Activated CD4-positive, alpha-beta T cell treated with anti-CD3 and anti-CD28 coated beads, Interleukin-2, amount 10 ng/mL, durations not matched to agents 7 days and 5 days (primary cell): ENCODE measurements around the gene PAN3. TPM values are rescaled to one million over a fixed set of nuclear protein-coding genes. Genes with fewer than 3 reads are reported as not detected.

ENCODE experiments used
- CTCF ChIA-PET: fragments of 350-600 bp; sonication (Branson Sonifier 250); formaldehyde crosslinking; loops from one replicate; lab custom pipeline; 2021; ENCODE audit warnings: antibody characterized with exemption; lab: Charles Lee
- POLR2A ChIA-PET: fragments of 350-600 bp; sonication (Branson Sonifier 250); formaldehyde crosslinking; loops from one replicate; lab custom pipeline; 2021; ENCODE audit warnings: antibody characterized with exemption; lab: Charles Lee
- DNase-seq: peaks from one replicate; pipeline ENCODE4 v3.0.0-alpha.2; 2020
- H3K27ac Mint-ChIP-seq: one replicate; pipeline ENCODE4 v1.8.0; 2021; ENCODE audit warnings: mild to moderate bottlenecking, moderate library complexity, mixed read lengths
- H3K27me3 Mint-ChIP-seq: one replicate; pipeline ENCODE4 v1.8.0; 2021; ENCODE audit warnings: mixed read lengths
- H3K36me3 Mint-ChIP-seq: one replicate; pipeline ENCODE4 v1.8.0; 2021; ENCODE audit warnings: low read depth, mixed read lengths
- H3K4me1 Mint-ChIP-seq: one replicate; pipeline ENCODE4 v1.8.0; 2021; ENCODE audit warnings: mixed read lengths
- H3K4me3 Mint-ChIP-seq: one replicate; pipeline ENCODE4 v1.8.0; 2021; ENCODE audit warnings: mild to moderate bottlenecking, moderate library complexity, mixed read lengths
- H3K9me3 Mint-ChIP-seq: one replicate; pipeline ENCODE4 v1.8.0; 2021; ENCODE audit warnings: mixed read lengths
- total RNA-seq, 2 experiments: library from RNA; stranded (reverse); gene quantifications; one replicate each; pipeline ENCODE4 v1.2.3, GENCODE V29; 2021

PAN3 gene
- total RNA-seq, 2 experiments from 2014 or later, result 46.1 to 47.1 TPM

DNA sequence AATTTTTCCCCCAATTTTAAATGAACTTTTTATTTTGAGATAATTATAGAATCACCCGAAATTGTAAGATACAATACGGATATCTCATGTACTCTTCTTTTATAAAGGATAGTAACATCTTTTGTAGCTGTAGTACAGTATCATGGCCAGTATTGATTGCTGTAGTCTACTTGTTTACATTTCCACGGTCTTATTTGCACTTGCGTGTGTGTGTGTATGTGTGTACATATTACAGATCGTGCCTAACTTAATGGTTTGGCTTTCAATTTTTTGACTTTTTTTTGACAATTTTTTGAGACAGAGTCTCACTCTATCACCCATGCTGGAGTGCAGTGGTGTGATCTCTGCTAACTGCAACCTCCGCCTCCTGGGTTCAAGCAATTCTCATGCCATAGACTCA lies 6.7 kb downstream of the PAN3 start:
- H3K36me3 Mint-ChIP-seq, result peaks cover 14% of the 10 kb centered on the region
- ChIA-PET CTCF (interaction anchor here (0.6 kb wide), 2 partner anchors 510 to 692 kb away, joined by 3 read pairs; no protein-coding TSS in a partner anchor), POLR2A (no interaction called here)
- DNase-seq, result no peak
- H3K4me3 Mint-ChIP-seq, result no peak overlapping the region
- H3K27me3 Mint-ChIP-seq, result no peaks in the 10 kb centered on the region
- H3K4me1 Mint-ChIP-seq, result peaks cover 36% of the 10 kb centered on the region
- H3K27ac Mint-ChIP-seq, result no peak overlapping the region
- H3K9me3 Mint-ChIP-seq, result no peaks in the 10 kb centered on the region

DNA sequence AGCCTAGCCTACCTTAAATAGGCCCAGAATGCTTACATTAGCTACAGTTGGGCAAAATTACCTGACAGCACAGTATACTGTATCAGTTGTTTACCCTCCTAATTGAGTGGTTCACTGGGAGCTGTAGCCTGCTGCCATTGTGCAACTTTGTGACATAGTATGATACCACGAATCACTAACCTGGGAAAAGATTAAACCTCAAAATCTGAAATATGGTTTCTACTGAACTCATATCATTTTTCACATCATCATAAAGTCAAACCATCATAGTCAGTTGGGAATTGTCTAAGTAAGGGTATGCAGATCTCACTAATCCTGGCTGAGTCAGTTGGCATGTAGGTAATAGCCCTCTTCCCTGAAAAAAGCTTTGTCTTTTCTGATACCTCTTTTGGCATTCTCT lies 9.2 kb downstream of the PAN3 start:
- POLR2A ChIA-PET, result no interaction called here
- Mint-ChIP-seq H3K27ac (no peak overlapping the region), H3K4me3 (no peak overlapping the region), H3K36me3 (peaks cover 10% of the 10 kb centered on the region), H3K27me3 (no peaks in the 10 kb centered on the region), H3K9me3 (peaks cover 1% of the 10 kb centered on the region), H3K4me1 (peaks cover 19% of the 10 kb centered on the region)
- CTCF ChIA-PET, result interaction anchor here (0.8 to 1.4 kb wide), 2 partner anchors 11 to 12 kb away, joined by 4 read pairs; no protein-coding TSS in a partner anchor
- no peak for DNase-seq

DNA sequence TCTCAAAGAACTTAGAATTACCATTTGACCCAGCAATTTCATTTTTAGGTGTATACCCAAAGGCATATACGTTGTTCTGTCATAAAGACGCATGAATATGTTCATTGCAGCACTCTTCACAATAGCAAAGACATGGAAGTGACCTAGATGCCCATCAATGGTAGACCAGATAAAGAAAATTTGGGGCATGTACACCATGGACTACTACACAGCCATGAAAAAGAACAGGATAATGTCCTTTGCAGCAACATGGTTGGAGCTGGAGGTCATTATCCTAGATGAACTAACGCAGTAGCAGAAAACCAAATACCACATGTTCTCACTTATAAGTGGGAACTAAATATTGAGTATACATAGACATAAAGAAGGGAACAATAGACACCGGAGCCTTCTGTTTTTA lies 20.7 kb downstream of the PAN3 start:
- ChIA-PET CTCF (no interaction called here), POLR2A (no interaction called here)
- peaks cover 12% of the 10 kb centered on the region for H3K9me3 Mint-ChIP-seq
- no peak overlapping the region for H3K4me3 Mint-ChIP-seq
- peaks cover 36% of the 10 kb centered on the region for H3K36me3 Mint-ChIP-seq
- H3K27ac Mint-ChIP-seq, result no peak overlapping the region
- peaks cover 6% of the 10 kb centered on the region for H3K4me1 Mint-ChIP-seq
- no peaks in the 10 kb centered on the region for H3K27me3 Mint-ChIP-seq
- DNase-seq, result no peak

- H3K4me1 Mint-ChIP-seq, result peaks cover 9% of the 10 kb centered on the region
- no peaks in the 10 kb centered on the region for H3K27me3 Mint-ChIP-seq
- H3K9me3 Mint-ChIP-seq, result peaks cover 8% of the 10 kb centered on the region
- peaks cover 27% of the 10 kb centered on the region for H3K36me3 Mint-ChIP-seq
- H3K27ac Mint-ChIP-seq, result no peak overlapping the region
- POLR2A ChIA-PET, result no interaction called here
- CTCF ChIA-PET, result interaction anchor here (0.6 kb wide), 1 partner anchor 373 kb away, joined by 3 read pairs; no protein-coding TSS in a partner anchor
- no peak for DNase-seq
- H3K4me3 Mint-ChIP-seq, result no peak overlapping the region
Observed at GRCh38 chr13:28161370-28161769, 23.0 kb downstream of the PAN3 start.

DNA sequence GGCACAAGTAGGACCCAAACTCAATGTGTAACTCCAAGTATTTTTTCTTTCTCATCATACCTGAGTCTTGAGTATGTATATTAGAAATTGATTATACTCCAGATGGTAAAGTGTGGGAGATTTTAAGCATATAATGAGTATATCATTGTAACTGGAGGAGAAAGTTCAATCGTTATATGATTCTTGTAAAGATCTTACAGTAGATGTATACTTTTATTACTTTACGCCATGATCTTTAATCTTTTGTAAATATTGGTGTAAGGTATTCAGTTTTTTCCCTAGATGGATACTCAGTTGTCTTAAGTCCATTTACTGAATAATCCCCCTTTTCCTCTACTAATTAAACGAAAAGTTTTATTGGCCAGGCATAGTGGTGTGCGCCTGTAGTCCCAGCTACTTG lies 25.2 kb downstream of the PAN3 start:
- H3K4me3 Mint-ChIP-seq, result no peak overlapping the region
- no peaks in the 10 kb centered on the region for H3K27me3 Mint-ChIP-seq
- no peaks in the 10 kb centered on the region for H3K9me3 Mint-ChIP-seq
- DNase-seq, result no peak
- H3K36me3 Mint-ChIP-seq, result peaks cover 13% of the 10 kb centered on the region
- ChIA-PET POLR2A (no interaction called here), CTCF (no interaction called here)
- peaks cover 9% of the 10 kb centered on the region for H3K4me1 Mint-ChIP-seq
- no peak overlapping the region for H3K27ac Mint-ChIP-seq

DNA sequence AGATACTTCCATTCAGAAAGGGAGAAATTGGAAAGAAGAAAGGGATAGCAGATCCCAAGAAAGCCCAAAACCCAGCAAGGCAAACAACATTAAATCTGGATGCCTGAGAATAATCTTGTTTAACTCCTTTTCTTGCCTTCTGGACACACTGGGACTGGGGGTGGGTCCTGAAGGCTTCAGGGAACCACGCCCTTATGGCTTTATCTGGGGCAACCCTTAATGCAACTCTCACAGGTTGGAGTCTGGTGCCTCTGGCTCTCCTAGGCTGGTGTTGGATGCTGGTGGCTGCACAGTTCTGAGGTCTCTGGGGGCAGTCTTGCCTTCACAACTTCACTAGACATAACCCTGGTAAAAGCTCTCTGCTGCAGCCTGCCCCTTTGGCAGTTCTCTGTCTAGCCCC lies 27.9 kb downstream of the PAN3 start:
- Mint-ChIP-seq H3K9me3 (no peaks in the 10 kb centered on the region), H3K27ac (no peak overlapping the region), H3K36me3 (peaks cover 12% of the 10 kb centered on the region), H3K27me3 (no peaks in the 10 kb centered on the region), H3K4me1 (peaks cover 7% of the 10 kb centered on the region), H3K4me3 (no peak overlapping the region)
- CTCF ChIA-PET, result no interaction called here
- DNase-seq, result no peak
- POLR2A ChIA-PET, result no interaction called here

DNA sequence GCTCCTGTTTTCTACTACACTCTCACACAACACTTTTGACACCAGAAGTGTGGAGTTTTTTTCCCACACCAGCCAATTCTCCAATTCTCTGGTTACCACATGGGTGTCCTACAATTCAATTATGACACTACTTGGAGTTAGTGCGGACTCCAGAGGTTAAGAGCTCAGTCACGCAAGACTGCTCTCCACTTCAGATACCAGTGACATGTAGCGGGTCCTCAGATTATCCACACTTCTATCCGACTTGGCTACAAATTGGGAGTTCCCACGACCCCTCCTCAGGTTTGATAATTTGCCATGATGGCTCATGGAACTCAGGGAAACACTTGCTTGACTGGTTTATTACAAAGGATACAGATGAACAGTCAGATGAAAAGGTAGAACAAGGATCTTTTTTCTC lies 32.9 kb downstream of the PAN3 start:
- DNase-seq, result no peak
- no peaks in the 10 kb centered on the region for H3K27me3 Mint-ChIP-seq
- ChIA-PET CTCF (no interaction called here), POLR2A (no interaction called here)
- H3K36me3 Mint-ChIP-seq, result peaks cover 15% of the 10 kb centered on the region
- no peak overlapping the region for H3K4me3 Mint-ChIP-seq
- no peak overlapping the region for H3K27ac Mint-ChIP-seq
- H3K4me1 Mint-ChIP-seq, result peaks cover 11% of the 10 kb centered on the region
- H3K9me3 Mint-ChIP-seq, result no peaks in the 10 kb centered on the region

DNA sequence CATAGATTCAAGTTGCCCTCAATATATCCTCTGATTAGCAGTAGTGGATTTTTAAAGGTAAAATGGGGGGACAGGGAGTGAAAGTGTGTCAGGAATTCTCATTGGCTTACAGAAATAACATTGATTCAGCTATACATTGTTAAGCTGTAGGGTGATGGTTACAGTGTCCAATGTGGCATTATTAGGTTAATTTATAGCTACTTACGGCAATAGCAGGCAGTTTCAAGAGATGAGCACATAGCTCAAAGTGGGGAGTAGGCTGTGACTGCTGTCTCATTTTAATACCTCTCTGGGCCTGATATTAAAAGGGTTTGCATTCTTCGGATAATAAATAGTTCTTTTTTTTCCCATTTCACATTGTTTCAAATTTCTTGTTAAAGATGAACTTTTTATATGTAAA lies 34.6 kb downstream of the PAN3 start:
- H3K36me3 Mint-ChIP-seq, result peaks cover 23% of the 10 kb centered on the region
- H3K4me1 Mint-ChIP-seq, result peaks cover 11% of the 10 kb centered on the region
- H3K27me3 Mint-ChIP-seq, result no peaks in the 10 kb centered on the region
- H3K27ac Mint-ChIP-seq, result no peak overlapping the region
- no peaks in the 10 kb centered on the region for H3K9me3 Mint-ChIP-seq
- H3K4me3 Mint-ChIP-seq, result no peak overlapping the region
- CTCF ChIA-PET, result interaction anchor here (1.2 kb wide), 1 partner anchor 15 kb away, joined by 4 read pairs; no protein-coding TSS in a partner anchor
- no peak for DNase-seq
- POLR2A ChIA-PET, result no interaction called here

GRCh38 chr13:28173793-28174192 lies 35.4 kb downstream of the PAN3 start:
- DNase-seq, result no peak
- Mint-ChIP-seq H3K36me3 (peaks cover 28% of the 10 kb centered on the region), H3K27ac (no peak overlapping the region), H3K9me3 (no peaks in the 10 kb centered on the region), H3K4me3 (no peak overlapping the region), H3K27me3 (no peaks in the 10 kb centered on the region), H3K4me1 (peaks cover 11% of the 10 kb centered on the region)
- ChIA-PET CTCF (no interaction called here), POLR2A (no interaction called here)

DNA sequence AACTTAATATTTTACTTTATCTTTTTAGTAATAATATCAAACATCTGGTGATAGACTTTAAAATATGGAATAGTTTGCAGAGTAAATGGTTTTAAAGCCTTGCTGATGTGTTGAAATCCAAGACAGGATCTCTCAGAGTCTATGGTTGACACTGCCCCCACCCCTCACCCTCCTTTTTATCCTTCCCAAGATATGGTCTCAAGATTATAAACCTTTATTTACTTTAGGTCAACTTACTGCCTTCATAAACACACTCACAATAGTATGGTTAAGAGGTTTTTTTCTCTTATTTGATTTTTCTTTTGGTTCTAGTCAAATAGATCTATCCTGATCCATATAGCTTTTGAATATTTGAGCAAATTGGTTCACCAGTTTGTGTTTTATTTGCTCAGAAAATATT lies 39.0 kb downstream of the PAN3 start:
- H3K36me3 Mint-ChIP-seq, result peaks cover 35% of the 10 kb centered on the region
- no peak overlapping the region for H3K4me3 Mint-ChIP-seq
- H3K27ac Mint-ChIP-seq, result no peak overlapping the region
- ChIA-PET CTCF (no interaction called here), POLR2A (no interaction called here)
- no peaks in the 10 kb centered on the region for H3K9me3 Mint-ChIP-seq
- peaks cover 7% of the 10 kb centered on the region for H3K4me1 Mint-ChIP-seq
- H3K27me3 Mint-ChIP-seq, result no peaks in the 10 kb centered on the region
- no peak for DNase-seq

- Mint-ChIP-seq H3K27ac (no peak overlapping the region), H3K4me1 (peaks cover 6% of the 10 kb centered on the region), H3K27me3 (no peaks in the 10 kb centered on the region), H3K9me3 (no peaks in the 10 kb centered on the region), H3K36me3 (peaks cover 36% of the 10 kb centered on the region), H3K4me3 (no peak overlapping the region)
- DNase-seq, result no peak
- ChIA-PET CTCF (interaction anchor here (0.5 kb wide), 1 partner anchor 23 kb away, joined by 5 read pairs; no protein-coding TSS in a partner anchor), POLR2A (no interaction called here)
Observed at GRCh38 chr13:28177877-28178276, 39.5 kb downstream of the PAN3 start.

DNA sequence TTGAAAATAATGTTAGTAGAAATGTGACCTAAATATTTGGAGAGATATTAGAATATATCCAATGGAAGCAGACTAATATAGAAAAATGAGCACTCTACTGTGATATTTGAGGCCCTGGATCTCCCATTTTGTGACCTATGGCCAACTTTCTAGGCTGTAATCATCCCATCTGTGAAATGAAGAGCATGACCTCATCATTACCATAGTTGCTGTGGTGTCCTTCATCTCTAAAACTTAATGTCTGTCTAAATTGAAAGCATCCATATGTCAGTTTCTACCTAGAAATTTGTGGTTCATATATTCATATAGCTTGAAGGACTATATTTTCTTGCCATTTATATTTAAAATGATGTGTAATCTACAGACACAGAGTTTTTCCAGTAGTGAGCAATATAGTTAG lies 41.6 kb downstream of the PAN3 start:
- ChIA-PET CTCF (interaction anchor here (0.6 kb wide), 2 partner anchors 63 to 162 kb away, joined by 3 read pairs; no protein-coding TSS in a partner anchor), POLR2A (no interaction called here)
- Mint-ChIP-seq H3K4me1 (no peaks in the 10 kb centered on the region), H3K27ac (no peak overlapping the region), H3K27me3 (no peaks in the 10 kb centered on the region), H3K36me3 (peaks cover 38% of the 10 kb centered on the region), H3K4me3 (no peak overlapping the region), H3K9me3 (no peaks in the 10 kb centered on the region)
- no peak for DNase-seq

- peaks cover 35% of the 10 kb centered on the region for H3K36me3 Mint-ChIP-seq
- H3K27ac Mint-ChIP-seq, result no peak overlapping the region
- H3K4me1 Mint-ChIP-seq, result no peaks in the 10 kb centered on the region
- H3K9me3 Mint-ChIP-seq, result no peaks in the 10 kb centered on the region
- no peak for DNase-seq
- CTCF ChIA-PET, result interaction anchor here (0.6 kb wide), 1 partner anchor 43 kb away, joined by 3 read pairs; the partner anchor contains the start of gene PAN3
- H3K27me3 Mint-ChIP-seq, result no peaks in the 10 kb centered on the region
- H3K4me3 Mint-ChIP-seq, result no peak overlapping the region
- POLR2A ChIA-PET, result no interaction called here
Observed at GRCh38 chr13:28181413-28181812, 43.1 kb downstream of the PAN3 start.

DNA sequence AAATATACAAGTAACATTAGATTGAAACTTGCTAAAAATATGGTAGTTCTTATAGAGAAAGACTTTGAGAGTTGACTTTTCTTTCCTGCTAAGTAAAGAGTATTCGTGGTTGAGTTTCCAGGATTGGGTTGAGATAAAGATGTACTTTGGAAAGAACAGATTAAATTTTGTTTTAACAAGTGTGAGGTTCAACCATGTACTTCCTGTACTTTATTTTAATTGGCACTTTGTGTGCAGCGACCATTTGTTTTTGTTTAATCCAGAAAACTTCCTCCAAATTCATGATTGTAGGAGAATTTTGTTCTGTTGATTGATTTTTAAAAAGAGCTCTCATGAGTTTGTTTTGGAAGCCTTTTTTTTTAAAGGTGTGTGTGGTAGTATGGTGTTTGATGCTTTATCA lies 46.9 kb downstream of the PAN3 start:
- Mint-ChIP-seq H3K9me3 (no peaks in the 10 kb centered on the region), H3K4me1 (no peaks in the 10 kb centered on the region), H3K27me3 (no peaks in the 10 kb centered on the region), H3K36me3 (peaks cover 32% of the 10 kb centered on the region), H3K4me3 (no peak overlapping the region), H3K27ac (no peak overlapping the region)
- POLR2A ChIA-PET, result interaction anchor here (0.6 kb wide), 1 partner anchor 49 kb away, joined by 3 read pairs; no protein-coding TSS in a partner anchor
- CTCF ChIA-PET, result no interaction called here
- DNase-seq, result no peak
